Lower leg skin (tissue), 3 donors: ENCODE results near the gene MYBPH.

ENCODE experiments used
- CTCF ChIP-seq, 3 donors: fragments of 450-650 bp; IDR thresholded peaks; one replicate each; pipeline ENCODE4 v1.5.1; 2016; ENCODE audit warnings: antibody characterized with exemption in 3 of 3, mild to moderate bottlenecking in 3 of 3, moderate library complexity in 2 of 3
- POLR2A ChIP-seq, 2 donors: fragments of 450-650 bp; IDR thresholded peaks; one replicate each; pipeline ENCODE4 v1.6.1; 2016 to 2017; ENCODE audit warnings: antibody characterized with exemption in 2 of 2, mild to moderate bottlenecking in 1 of 2, moderate library complexity in 1 of 2

GRCh38 chr1:203186091-203186445 is 10.4 kb upstream of the MYBPH start:
- TF ChIP-seq CTCF (IDR thresholded peaks at IDR 0.05) (no peak), POLR2A (IDR thresholded peaks at IDR 0.05) (no peak)
